MM.1S (cell line): Measurements from ENCODE around the gene CLMP.

Experiments
- DNase-seq: peaks from one replicate; pipeline ENCODE4 v3.0.0-alpha.2; 2015
- H2AFZ ChIP-seq: fragments of 300-600 bp; sonication (generic); 2 replicates; pipeline ENCODE4 v1.6.0; 2016; ENCODE audit warnings: antibody characterized with exemption, low read length
- H3F3A ChIP-seq: fragments of 300-600 bp; sonication (generic); 2 replicates; pipeline ENCODE4 v1.6.1; 2016; ENCODE audit warnings: mild to moderate bottlenecking, antibody characterized with exemption, low read length, moderate library complexity, mixed read lengths; ENCODE audit not compliant: insufficient read depth
- H3K27ac ChIP-seq: fragments of 300-600 bp; sonication (generic); 2 replicates; pipeline ENCODE4 v1.5.1; 2016; ENCODE audit warnings: mild to moderate bottlenecking, low read length
- H3K27me3 ChIP-seq: fragments of 300-600 bp; sonication (generic); replicated peaks from 2 replicates; pipeline ENCODE4 v1.6.0; 2016; ENCODE audit warnings: low read length; ENCODE audit not compliant: insufficient read depth
- H3K36me3 ChIP-seq: fragments of 300-600 bp; sonication (generic); replicated peaks from 2 replicates; pipeline ENCODE4 v1.6.1; 2016; ENCODE audit warnings: mild to moderate bottlenecking, low read length, mixed read lengths; ENCODE audit not compliant: insufficient read depth
- H3K4me1 ChIP-seq: fragments of 300-600 bp; sonication (generic); 2 replicates; pipeline ENCODE4 v1.6.1; 2016; ENCODE audit warnings: low read length, mixed read lengths
- H3K4me2 ChIP-seq: fragments of 300-600 bp; sonication (generic); 2 replicates; pipeline ENCODE4 v1.6.0; 2016; ENCODE audit warnings: low read depth, low read length
- H3K4me3 ChIP-seq: fragments of 300-600 bp; sonication (generic); 2 replicates; pipeline ENCODE4 v1.5.1; 2016; ENCODE audit warnings: low read length, mixed read lengths
- H3K79me2 ChIP-seq: fragments of 300-600 bp; sonication (generic); 2 replicates; pipeline ENCODE4 v1.6.1; 2016; ENCODE audit warnings: mixed run types, low read length, mixed read lengths
- H3K9ac ChIP-seq: fragments of 300-600 bp; sonication (generic); 2 replicates; pipeline ENCODE4 v1.6.1; 2016; ENCODE audit warnings: low read length, mixed read lengths
- H3K9me2 ChIP-seq: fragments of 300-600 bp; sonication (generic); replicated peaks from 2 replicates; pipeline ENCODE4 v1.6.1; 2016; ENCODE audit warnings: mild to moderate bottlenecking, low read length, mixed read lengths; ENCODE audit not compliant: insufficient read depth
- H3K9me3 ChIP-seq: fragments of 300-600 bp; sonication (generic); replicated peaks from 2 replicates; pipeline ENCODE4 v1.6.1; 2016; ENCODE audit warnings: mild to moderate bottlenecking, low read length, mixed read lengths; ENCODE audit not compliant: insufficient read depth
- H4K20me1 ChIP-seq: fragments of 300-600 bp; sonication (generic); 2 replicates; pipeline ENCODE4 v1.6.1; 2016; ENCODE audit warnings: mild to moderate bottlenecking, low read length, moderate library complexity, mixed read lengths; ENCODE audit not compliant: insufficient read depth
- CTCF ChIP-seq: fragments of 300-600 bp; sonication (generic); IDR thresholded peaks from 2 replicates; pipeline ENCODE4 v1.5.1; 2016; ENCODE audit warnings: antibody characterized with exemption, low read length, mixed read lengths
- EZH2 ChIP-seq: fragments of 300-600 bp; sonication (generic); optimal IDR thresholded peaks from 2 replicates; pipeline ENCODE3; 2017; ENCODE audit warnings: low read depth, mild to moderate bottlenecking, antibody characterized with exemption, low read length, mixed read lengths
- EZH2phosphoT487 ChIP-seq: fragments of 300-600 bp; sonication (generic); IDR thresholded peaks from 2 replicates; pipeline ENCODE4 v1.6.1; 2018; ENCODE audit warnings: antibody characterized with exemption, low read length

CLMP gene

DNA sequence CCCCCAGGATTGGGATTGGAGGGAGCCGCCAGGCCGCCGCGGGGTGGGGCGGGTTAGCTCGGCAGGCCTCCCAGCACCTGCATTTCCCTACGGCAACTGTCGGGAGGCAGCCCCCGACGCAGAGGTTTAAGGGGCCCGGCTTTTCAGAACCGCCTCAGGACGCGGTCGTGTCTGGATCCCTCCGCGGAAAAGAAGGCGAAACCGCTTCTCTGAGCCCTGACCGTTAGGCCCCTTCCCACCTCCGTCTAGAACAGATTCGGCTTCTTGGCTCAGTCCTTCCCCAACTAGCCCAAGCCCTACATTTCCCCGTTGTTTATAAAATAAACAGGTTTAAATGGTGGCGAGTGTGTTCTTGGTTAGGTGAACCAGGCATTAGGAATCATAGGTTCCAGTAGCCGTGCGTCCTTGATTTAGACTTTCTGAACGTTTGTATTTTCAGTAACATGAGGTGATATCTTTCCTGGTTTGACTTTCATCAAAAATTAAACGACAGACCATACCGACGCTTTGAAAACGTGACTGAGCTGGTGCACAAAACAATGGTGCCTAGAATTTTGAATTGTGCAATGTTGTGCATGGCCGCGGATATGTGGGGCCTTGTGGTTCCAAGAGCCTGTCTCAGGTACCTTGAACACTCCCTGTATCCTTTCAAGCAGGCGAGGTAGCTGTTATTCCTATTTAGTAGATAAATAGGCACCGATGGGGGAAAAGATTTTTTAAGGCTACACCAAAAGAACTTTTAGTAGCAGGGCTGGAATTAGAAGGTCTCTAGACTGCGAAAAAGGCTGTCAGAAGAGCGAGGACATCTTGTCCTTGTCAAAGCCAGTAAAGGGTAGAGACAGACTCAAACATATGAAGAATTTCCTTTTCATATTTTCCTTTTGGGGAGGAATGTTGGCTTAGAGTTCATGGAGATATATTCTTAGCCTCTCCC, 131.9 kb downstream of the CLMP start:
- H3K27me3 ChIP-seq, result no peaks in the 10 kb centered on the region
- peak overlapping the region; percentile 81 for H3K4me3 ChIP-seq
- peaks cover 26% of the 10 kb centered on the region; the same call in 1 of the 2 replicates for H3K36me3 ChIP-seq
- H3K9ac ChIP-seq, result peak overlapping the region; percentile 100
- peak overlapping the region; percentile 71 for H2AFZ ChIP-seq
- H3K27ac ChIP-seq, result peak overlapping the region; percentile 99
- H3K4me1 ChIP-seq, result peaks cover 12% of the 10 kb centered on the region
- H3K4me2 ChIP-seq, result peak overlapping the region; percentile 82
- H4K20me1 ChIP-seq, result peaks cover 37% of the 10 kb centered on the region
- H3K9me2 ChIP-seq, result no peaks in the 10 kb centered on the region
- H3F3A ChIP-seq, result peaks cover 41% of the 10 kb centered on the region
- DNase-seq, result peak; percentile 44
- peaks cover 83% of the 10 kb centered on the region for H3K79me2 ChIP-seq
- no peaks in the 10 kb centered on the region for H3K9me3 ChIP-seq
- TF ChIP-seq CTCF (no peak), EZH2 (no peak), EZH2phosphoT487 (no peak)

DNA sequence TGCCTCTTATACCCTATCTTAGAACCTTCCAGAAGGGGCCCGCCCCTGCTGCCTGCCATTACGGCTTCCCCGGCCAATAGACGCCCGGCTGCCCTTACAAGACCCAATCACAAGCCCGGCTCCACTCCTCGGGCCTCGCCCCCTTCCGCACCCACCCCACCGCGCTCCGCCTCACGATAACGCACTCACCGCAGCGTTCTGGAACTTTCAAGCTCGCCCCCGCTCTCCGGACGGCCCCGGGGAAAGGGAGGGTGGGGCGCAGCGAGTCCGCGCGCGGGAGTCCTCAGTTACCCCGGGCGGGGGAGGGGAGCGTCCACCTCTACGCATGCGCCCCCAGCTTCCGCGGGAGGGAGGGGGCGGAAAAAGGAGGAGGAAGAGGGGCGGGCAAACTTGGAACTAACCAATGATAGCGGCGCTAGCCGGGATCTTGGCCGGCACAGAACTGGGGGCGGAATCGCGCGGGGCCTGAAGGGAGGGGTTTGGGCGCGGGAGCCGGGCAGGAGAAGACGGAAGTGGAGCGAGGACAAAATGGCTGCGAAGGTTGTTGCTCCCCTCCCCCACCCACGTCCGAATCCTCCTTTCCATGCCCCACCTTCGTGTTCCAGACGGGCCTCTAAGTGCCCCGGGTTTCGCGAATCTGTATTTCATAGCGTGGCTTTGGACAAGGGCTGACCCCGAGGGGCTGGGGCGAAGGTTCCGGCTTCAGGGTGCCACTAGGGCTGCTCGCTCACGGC, 132.7 kb downstream of the CLMP start:
- H3K79me2 ChIP-seq, result peaks cover 85% of the 10 kb centered on the region

More for the DNA sequence above, 132.7 kb downstream of the CLMP start:
- H3K4me3 ChIP-seq, result peak overlapping the region; percentile 95
- no peaks in the 10 kb centered on the region for H3K9me3 ChIP-seq
- TF ChIP-seq EZH2phosphoT487 (no peak), CTCF (no peak), EZH2 (no peak)
- DNase-seq, result peak; percentile 99
- H3K27me3 ChIP-seq, result no peaks in the 10 kb centered on the region
- no peaks in the 10 kb centered on the region for H3K9me2 ChIP-seq
- H3K4me1 ChIP-seq, result peaks cover 19% of the 10 kb centered on the region
- H3K36me3 ChIP-seq, result peaks cover 33% of the 10 kb centered on the region
- peak overlapping the region; percentile 99 for H3K27ac ChIP-seq
- H3K9ac ChIP-seq, result peak overlapping the region; percentile 100
- H2AFZ ChIP-seq, result peak overlapping the region; percentile 71
- H4K20me1 ChIP-seq, result peaks cover 45% of the 10 kb centered on the region
- peaks cover 50% of the 10 kb centered on the region for H3F3A ChIP-seq
- H3K4me2 ChIP-seq, result peak overlapping the region; percentile 82
